ENCODE measurements around the gene SPATA13. TPM values are rescaled to one million over a fixed set of nuclear protein-coding genes. Genes with fewer than 3 reads are reported as not detected.

The SPATA13 gene
- total RNA-seq, 3 donors from 2014 or later, result 6.6 to 84.7 (median 58.7) TPM

DNA sequence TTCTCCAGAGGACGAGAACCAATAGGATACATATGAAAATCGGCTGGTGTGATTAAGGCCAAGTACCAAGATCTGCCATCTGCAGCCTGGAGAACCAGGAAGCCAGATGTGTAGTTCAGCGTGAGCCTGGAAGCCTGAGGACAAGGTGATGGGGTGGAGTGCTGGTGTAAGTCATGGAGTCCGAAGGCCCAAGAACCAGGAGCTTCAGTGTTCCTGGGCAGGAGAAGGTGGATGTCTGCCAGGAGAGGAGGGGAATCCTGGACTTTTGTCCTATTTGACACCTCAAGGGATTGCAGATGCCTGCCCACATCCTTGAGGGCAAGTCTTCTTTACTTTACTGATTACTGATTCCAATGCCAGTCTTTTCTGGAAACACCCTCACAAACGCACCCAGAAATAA is 71.5 kb downstream of the SPATA13 start:
- Histone ChIP-seq H3K4me1 (no peaks in the 10 kb centered on the region), H3K27ac (no peak overlapping the region), H3K36me3 (no peaks in the 10 kb centered on the region), H3K27me3 (no peaks in the 10 kb centered on the region), H3K9me3 (no peaks in the 10 kb centered on the region), H3K4me3 (no peak overlapping the region)
- TF ChIP-seq POLR2A (IDR thresholded peaks at IDR 0.05), result no peak
- no peak for TF ChIP-seq POLR2AphosphoS5 (IDR thresholded peaks at IDR 0.05)
- DNase-seq (ENCODE audit: low spot score in 2 of 2), result no peak
- intact Hi-C loops (cut with DNase I; ENCODE audit: low total_unique reads), result no loop called here

DNA sequence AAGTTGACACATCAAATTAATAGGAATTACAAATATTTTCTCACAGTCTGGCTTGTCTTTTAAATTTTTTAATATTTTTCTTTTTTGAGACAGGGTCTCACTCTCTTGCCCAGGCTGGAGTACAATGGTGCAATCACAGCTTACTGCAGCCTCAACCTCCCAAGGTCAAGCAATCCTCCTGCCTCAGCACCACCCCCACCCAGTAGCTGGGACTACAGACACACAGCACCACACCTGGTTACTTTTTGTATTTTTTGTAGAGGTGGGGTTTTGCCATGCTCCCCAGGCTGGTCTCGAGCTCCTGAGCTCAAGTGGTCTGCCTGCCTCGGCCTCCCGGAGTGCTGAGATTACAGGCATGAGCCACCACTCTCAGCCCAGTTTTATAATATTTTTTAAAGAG is 72.0 kb downstream of the SPATA13 start:
- no peaks in the 10 kb centered on the region for H3K4me1 ChIP-seq
- no peak for DNase-seq (ENCODE audit: low spot score in 2 of 2)
- intact Hi-C loops (cut with DNase I; ENCODE audit: low total_unique reads), result no loop called here
- H3K36me3 ChIP-seq, result no peaks in the 10 kb centered on the region
- no peak overlapping the region for H3K27ac ChIP-seq
- TF ChIP-seq POLR2A (IDR thresholded peaks at IDR 0.05), result no peak
- no peak for TF ChIP-seq POLR2AphosphoS5 (IDR thresholded peaks at IDR 0.05)
- no peak for TF ChIP-seq CTCF (IDR thresholded peaks at IDR 0.05)
- no peaks in the 10 kb centered on the region for H3K9me3 ChIP-seq
- H3K4me3 ChIP-seq, result no peak overlapping the region
- H3K27me3 ChIP-seq, result no peaks in the 10 kb centered on the region

DNA sequence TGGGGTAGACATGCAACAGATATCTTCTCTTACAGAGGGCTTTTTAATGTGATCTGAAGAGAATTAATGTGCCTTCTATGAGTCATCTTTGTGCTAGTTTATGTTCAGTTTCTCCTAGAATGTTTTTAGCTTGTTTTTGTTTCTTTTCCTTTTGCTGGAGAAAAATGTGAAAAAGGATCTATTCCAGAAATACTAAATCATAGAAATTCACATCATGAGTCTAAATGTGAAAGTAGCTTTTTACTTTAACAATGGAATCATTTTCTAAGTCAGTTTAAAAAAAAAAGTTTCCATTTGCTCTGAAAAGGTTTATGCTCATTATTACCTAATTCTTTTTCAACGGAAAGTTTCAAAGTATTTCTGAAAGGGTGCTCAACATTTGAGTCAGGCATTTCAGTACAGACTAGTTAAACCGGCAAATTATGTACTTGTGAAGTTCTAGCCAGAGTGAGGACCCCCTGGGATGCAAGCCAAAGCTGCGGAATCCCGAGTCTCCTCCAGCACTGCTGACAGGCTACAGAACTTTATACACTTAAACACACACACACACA is 72.9 kb downstream of the SPATA13 start:
- Histone ChIP-seq H3K27ac (no peak overlapping the region), H3K27me3 (no peaks in the 10 kb centered on the region), H3K36me3 (no peaks in the 10 kb centered on the region), H3K4me1 (no peaks in the 10 kb centered on the region), H3K9me3 (no peaks in the 10 kb centered on the region), H3K4me3 (no peak overlapping the region)
- intact Hi-C loops (cut with DNase I; ENCODE audit: low total_unique reads), result no loop called here
- no peak for DNase-seq (ENCODE audit: low spot score in 2 of 2)
- TF ChIP-seq POLR2AphosphoS5 (IDR thresholded peaks at IDR 0.05) (no peak), CTCF (IDR thresholded peaks at IDR 0.05) (no peak), POLR2A (IDR thresholded peaks at IDR 0.05) (no peak)

GRCh38 chr13:24234200-24234915 is 73.8 kb downstream of the SPATA13 start:
- H3K27ac ChIP-seq, result no peak overlapping the region
- H3K27me3 ChIP-seq, result no peaks in the 10 kb centered on the region
- no peaks in the 10 kb centered on the region for H3K36me3 ChIP-seq
- no peaks in the 10 kb centered on the region for H3K4me1 ChIP-seq
- DNase-seq (ENCODE audit: low spot score in 2 of 2), result no peak
- no peak for TF ChIP-seq POLR2A (IDR thresholded peaks at IDR 0.05)
- TF ChIP-seq POLR2AphosphoS5 (IDR thresholded peaks at IDR 0.05), result no peak
- TF ChIP-seq CTCF (IDR thresholded peaks at IDR 0.05), result no peak
- intact Hi-C loops (cut with DNase I; ENCODE audit: low total_unique reads), result no loop called here
- H3K4me3 ChIP-seq, result no peak overlapping the region
- H3K9me3 ChIP-seq, result no peaks in the 10 kb centered on the region

DNA sequence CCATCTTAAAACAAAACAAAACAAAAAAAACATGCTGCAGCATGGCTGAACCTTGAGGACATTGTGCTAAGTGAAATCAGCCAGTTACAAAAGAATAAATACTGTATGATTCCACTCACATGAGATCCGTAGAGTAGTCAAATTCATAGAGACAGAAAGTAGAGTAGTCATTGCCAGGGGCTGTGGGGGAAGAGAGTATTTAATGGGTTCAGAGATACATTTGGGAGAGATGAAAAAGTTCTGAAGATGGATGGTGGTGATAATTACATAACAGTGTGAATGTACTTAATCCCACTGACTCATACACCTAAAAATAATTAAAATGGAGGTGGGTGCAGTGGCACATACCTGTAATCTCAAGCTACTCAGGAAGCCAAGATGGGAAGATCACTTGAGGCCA is 76.8 kb downstream of the SPATA13 start:
- H3K27ac ChIP-seq, result no peak overlapping the region
- H3K4me3 ChIP-seq, result no peak overlapping the region
- no peaks in the 10 kb centered on the region for H3K27me3 ChIP-seq
- no peaks in the 10 kb centered on the region for H3K9me3 ChIP-seq
- intact Hi-C loops (cut with DNase I; ENCODE audit: low total_unique reads), result no loop called here
- no peaks in the 10 kb centered on the region for H3K36me3 ChIP-seq
- no peak for TF ChIP-seq POLR2A (IDR thresholded peaks at IDR 0.05)
- TF ChIP-seq CTCF (IDR thresholded peaks at IDR 0.05), result no peak
- TF ChIP-seq POLR2AphosphoS5 (IDR thresholded peaks at IDR 0.05), result no peak
- H3K4me1 ChIP-seq, result no peaks in the 10 kb centered on the region
- DNase-seq (ENCODE audit: low spot score in 2 of 2), result no peak
